GM19467 (cell line): Measurements from ENCODE around the gene STK39.

ENCODE experiments used
- ATAC-seq: cut with Tn5 transposase; IDR thresholded peaks from one replicate; pipeline ENCODE4 v1.9.1; 2021; ENCODE audit warnings: mild to moderate bottlenecking, moderate library complexity; ENCODE audit not compliant: unreplicated experiment

STK39 gene

GRCh38 chr2:168024459-168024858 lies 222.9 kb downstream of the STK39 start:
- no peak for ATAC-seq

- ATAC-seq, result no peak
Measured at GRCh38 chr2:168021800-168022587, 225.4 kb downstream of the STK39 start.

DNA sequence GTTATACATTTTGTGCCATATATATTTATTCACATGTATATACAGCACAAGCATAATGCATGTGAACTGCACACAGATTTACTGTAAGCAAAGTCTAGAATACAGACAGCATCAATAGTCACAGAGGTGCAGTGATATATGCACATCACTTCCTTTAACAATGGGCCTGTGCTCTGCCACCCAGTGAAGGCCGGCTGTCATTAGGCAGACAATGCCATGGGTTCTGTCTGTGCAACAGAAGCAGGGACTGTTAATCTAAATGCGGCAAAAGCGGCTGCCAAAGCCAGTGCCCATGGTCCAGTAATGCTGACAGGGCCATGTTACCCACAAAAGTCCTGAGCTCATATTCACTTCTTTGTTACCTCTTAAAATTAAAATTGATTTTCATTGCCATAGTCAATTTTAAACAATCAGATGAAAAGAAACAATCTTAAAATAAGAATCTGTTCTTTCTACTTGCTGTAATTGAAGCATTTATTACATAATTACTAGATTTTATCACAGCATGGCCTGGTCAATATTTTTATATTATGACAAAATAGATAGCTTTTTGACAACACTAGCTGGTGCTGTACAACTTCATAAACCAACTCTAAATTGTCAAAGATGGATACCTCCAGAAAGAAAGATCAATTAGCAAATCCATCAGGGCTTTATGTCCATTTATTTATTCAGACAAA lies 232.0 kb downstream of the STK39 start:
- ATAC-seq, result no peak

DNA sequence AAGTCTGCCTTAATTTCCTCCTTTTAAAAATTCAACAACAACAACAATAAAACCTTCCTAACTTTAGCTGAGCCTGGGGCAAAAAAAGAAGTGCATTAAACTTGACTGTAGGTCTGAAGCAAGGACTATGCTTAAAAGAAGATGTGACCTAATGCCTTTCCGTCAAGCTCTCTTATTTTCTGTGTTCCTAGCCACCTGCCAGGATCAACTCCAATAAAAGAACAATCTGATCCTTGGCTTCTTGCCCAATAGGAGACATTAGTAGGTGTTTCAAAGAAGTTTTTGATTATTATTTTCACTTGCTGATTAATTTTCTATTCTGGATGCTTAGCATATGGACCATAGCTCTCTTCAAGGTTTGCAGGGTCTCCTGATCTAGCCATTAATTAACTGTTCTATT lies 237.5 kb downstream of the STK39 start:
- ATAC-seq, result no peak

GRCh38 chr2:168008646-168009195 lies 238.7 kb downstream of the STK39 start:
- no peak for ATAC-seq

GRCh38 chr2:168006498-168006897 lies 240.9 kb downstream of the STK39 start:
- ATAC-seq, result no peak

GRCh38 chr2:168005586-168005985 lies 241.8 kb downstream of the STK39 start:
- no peak for ATAC-seq

GRCh38 chr2:168003876-168004275 lies 243.5 kb downstream of the STK39 start:
- no peak for ATAC-seq

- ATAC-seq, result peak; percentile 61
Measured at GRCh38 chr2:168002021-168002553, 245.3 kb downstream of the STK39 start.

- no peak for ATAC-seq
Measured at GRCh38 chr2:167992278-167992677, 255.1 kb downstream of the STK39 start.

- no peak for ATAC-seq
Measured at GRCh38 chr2:167990062-167990461, 257.3 kb downstream of the STK39 start.

- ATAC-seq, result no peak
Measured at GRCh38 chr2:167988296-167988695, 259.1 kb downstream of the STK39 start.

DNA sequence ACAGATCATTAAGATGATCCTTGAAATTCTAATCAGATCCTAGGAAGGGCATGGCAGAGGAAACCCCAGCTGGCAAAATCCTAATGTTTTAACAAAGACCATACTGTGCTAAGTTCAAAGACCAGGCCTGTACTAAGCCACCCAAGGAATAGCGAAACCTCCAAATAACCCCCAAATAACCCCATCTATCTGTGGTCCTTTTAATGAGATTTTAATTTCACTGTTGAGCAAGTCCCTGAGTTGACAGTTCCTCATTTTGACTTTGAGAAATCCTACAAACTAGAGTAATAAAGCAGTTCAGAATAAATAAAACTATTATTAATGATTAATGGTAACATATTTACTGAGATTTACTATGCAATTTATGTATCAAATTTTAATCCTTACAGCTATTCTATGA lies 259.8 kb downstream of the STK39 start:
- ATAC-seq, result no peak

DNA sequence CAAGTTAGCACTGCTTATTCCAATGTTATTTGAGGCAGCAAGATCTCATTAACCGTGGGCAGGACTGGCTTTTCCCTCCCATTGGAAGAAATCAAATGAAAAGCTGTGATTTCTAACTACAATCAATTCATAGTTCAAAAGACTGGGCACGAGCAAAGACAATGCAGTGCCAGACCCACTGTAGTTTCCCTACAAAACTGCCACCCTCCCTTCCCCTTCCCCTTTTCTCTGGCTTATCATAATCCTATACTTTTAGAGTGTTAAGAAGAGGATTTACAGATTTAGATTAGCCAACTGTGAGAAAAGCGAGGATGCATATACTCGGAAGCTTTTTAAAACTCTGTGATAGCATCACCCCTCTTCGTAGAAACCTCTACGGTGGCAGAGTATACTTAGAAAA lies 260.4 kb downstream of the STK39 start:
- no peak for ATAC-seq

DNA sequence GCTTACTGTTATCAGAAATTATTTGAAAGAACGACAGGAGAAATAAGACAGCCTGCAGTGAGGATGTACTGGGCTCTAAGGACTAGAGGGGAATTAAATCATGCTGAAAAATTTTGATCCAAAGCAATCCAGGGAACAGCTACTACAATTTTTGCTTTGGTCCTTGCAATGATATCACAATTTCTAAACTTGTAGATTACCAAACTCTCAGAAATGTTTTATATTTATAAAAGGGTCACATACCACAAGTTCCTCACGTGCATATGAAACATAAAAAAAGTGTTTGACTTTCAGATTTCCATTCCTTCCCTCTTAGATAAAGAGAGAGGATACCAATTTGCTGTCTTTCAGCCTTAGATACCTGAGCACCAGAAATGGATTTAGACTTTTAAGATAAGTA lies 261.2 kb downstream of the STK39 start:
- no peak for ATAC-seq

GRCh38 chr2:167981945-167982344 lies 265.4 kb downstream of the STK39 start:
- no peak for ATAC-seq

GRCh38 chr2:167980439-167980838 lies 267.0 kb downstream of the STK39 start:
- no peak for ATAC-seq

- ATAC-seq, result no peak
Measured at GRCh38 chr2:167972746-167973145, 274.6 kb downstream of the STK39 start.

DNA sequence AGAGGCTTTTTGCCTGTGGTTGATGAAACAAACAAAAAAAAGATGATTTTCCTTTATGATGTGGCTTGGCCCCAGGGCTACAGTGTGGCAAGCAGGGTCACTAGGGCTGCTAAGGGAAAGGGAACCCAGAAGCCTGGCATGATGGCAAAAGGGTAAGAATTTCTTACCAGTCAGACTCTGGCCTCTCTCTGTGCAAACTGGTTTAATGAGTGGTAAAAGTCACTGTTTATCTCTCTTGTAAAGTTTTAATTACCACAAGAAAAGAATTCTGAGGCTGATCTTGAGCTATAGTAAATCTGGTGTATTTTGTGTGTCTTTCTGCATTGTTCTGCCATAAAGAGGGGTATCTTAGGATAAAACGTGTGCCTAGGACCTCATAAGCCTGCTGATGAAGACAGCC lies 275.4 kb downstream of the STK39 start:
- no peak for ATAC-seq

- no peak for ATAC-seq
Measured at GRCh38 chr2:167966937-167967913, 280.2 kb downstream of the STK39 start.
